Muscle layer of duodenum (tissue), 2 donors: ENCODE data around the gene SAP30BP.

Source experiments
- H3K27ac ChIP-seq: one replicate; pipeline ENCODE4 v1.7.0; 2013; ENCODE audit warnings: mild to moderate bottlenecking, low read length
- H3K27me3 ChIP-seq: one replicate; pipeline ENCODE4 v1.7.0; 2013; ENCODE audit warnings: low read depth, mild to moderate bottlenecking, control low read depth, low read length
- H3K36me3 ChIP-seq, 2 donors: one replicate each; pipeline ENCODE4 v1.7.0; 2013; ENCODE audit warnings: low read length in 2 of 2, control low read depth in 1 of 2, mild to moderate bottlenecking in 1 of 2; ENCODE audit not compliant: insufficient read depth in 2 of 2, control insufficient read depth in 1 of 2
- H3K4me1 ChIP-seq, 2 donors: one replicate each; pipeline ENCODE4 v1.7.0; 2013; ENCODE audit warnings: low read length in 2 of 2, mild to moderate bottlenecking in 2 of 2, control low read depth in 1 of 2, moderate library complexity in 1 of 2; ENCODE audit not compliant: insufficient read depth in 2 of 2, control insufficient read depth in 1 of 2
- H3K4me3 ChIP-seq, 2 donors: one replicate each; pipeline ENCODE4 v1.7.0; 2013; ENCODE audit warnings: low read length in 2 of 2, low read depth in 1 of 2, mild to moderate bottlenecking in 1 of 2
- H3K9me3 ChIP-seq, 2 donors: one replicate each; pipeline ENCODE4 v1.7.0; 2013; ENCODE audit warnings: low read length in 2 of 2, control low read depth in 1 of 2, mild to moderate bottlenecking in 1 of 2; ENCODE audit not compliant: control insufficient read depth in 1 of 2
- donor health status: healthy.

SAP30BP gene

DNA sequence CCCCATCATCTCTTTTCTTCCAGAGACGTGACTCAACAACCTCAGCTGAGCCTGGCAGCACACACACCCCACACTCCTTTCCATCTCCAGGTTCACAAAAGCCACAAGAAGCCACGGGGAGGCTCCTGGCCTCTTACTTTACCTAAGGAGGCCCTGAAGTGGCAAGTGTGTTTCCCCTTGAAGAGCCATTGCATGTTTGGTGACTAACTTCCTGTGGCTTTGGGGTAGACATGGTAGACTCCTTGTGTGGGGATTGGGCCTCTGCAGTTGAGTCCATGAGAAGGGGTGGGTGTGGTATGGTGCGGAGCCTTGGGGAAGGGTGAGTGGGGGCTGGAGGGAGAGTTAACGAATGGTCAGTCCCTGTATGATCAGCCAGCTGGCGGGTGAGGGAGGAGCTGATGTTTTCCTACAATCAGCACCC, 24.2 kb downstream of the SAP30BP start:
- H3K9me3 ChIP-seq: no peaks in the 10 kb centered on the region
- peaks cover 5 to 35% of the 10 kb centered on the region in 2 donors for H3K36me3 ChIP-seq
- no peak overlapping the region for H3K4me3 ChIP-seq
- no peaks in the 10 kb centered on the region for H3K27me3 ChIP-seq
- peaks cover 4 to 33% of the 10 kb centered on the region in 2 donors for H3K4me1 ChIP-seq
- H3K27ac ChIP-seq: peak overlapping the region; percentile 32

DNA sequence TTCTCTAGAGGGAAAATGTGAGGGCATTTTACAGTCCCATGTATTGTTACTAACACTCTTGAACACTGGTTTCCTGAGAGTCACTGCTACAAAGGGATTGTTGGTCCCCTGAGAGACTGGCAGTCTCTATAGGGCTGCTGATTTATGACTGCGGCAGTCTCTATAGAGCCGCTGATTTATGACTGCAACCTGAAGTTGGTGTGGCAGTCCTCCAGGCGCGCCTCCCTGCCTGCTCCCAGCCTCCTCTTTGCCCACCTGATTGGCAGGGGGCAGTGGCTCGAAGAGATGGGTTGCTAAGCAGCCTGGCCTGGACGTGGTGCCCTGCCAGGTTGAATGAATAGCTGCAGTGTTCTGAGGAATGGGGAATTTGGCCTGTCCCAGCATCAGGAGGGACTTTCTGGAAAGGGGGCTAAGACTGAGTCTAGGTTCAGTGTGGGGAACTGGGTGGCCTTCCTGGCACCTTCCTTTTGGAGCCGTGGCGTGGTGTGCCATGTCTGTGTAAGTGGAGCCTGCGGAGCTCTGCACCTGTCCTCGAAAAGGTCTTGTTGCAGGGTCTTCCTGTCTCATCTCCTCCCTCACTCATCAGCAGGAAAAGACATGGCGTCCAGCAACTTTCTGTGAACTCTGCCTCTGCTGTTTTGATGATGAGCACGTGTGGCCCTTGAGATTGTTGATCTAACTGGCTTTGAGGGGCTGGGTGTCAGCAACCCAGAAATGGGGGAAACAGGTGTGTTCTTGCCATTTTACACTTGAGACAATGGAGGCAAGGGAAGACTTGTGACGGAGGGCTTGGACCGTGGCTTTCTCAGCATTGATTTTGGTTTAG, 24.9 kb downstream of the SAP30BP start:
- H3K27ac ChIP-seq: peak overlapping the region; percentile 32
- H3K4me3 ChIP-seq: no peak overlapping the region
- no peaks in the 10 kb centered on the region for H3K27me3 ChIP-seq
- H3K9me3 ChIP-seq: no peaks in the 10 kb centered on the region
- peaks cover 5 to 37% of the 10 kb centered on the region in 2 donors for H3K36me3 ChIP-seq
- H3K4me1 ChIP-seq: peaks cover 4 to 33% of the 10 kb centered on the region in 2 donors

DNA sequence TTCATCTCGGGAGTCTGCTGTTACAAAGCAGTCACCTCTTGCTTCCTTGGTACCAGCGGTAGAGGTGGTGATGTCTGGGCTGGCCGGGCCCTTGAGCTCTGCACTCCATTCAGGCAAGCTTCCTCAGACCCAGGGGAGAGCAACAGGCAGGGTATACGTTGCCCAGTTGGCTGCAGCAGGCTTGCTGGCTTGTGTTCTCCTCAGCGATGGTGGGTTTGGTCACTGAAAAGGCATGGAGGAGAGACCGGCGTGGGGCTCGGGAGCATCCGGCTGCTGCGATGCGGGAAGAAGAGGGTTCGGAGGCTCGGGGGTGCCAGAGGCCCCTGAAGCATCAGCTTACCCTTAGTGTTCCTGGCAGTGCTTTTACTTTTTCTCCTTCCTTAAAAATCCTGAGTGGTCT, 25.8 kb downstream of the SAP30BP start:
- Histone ChIP-seq H3K9me3 (no peaks in the 10 kb centered on the region), H3K27me3 (no peaks in the 10 kb centered on the region), H3K36me3 (peaks cover 5 to 41% of the 10 kb centered on the region in 2 donors), H3K27ac (peak overlapping the region; percentile 84), H3K4me1 (peaks cover 4 to 30% of the 10 kb centered on the region in 2 donors), H3K4me3 (peak overlapping the region in 1 of 2 donors; percentile 25)

DNA sequence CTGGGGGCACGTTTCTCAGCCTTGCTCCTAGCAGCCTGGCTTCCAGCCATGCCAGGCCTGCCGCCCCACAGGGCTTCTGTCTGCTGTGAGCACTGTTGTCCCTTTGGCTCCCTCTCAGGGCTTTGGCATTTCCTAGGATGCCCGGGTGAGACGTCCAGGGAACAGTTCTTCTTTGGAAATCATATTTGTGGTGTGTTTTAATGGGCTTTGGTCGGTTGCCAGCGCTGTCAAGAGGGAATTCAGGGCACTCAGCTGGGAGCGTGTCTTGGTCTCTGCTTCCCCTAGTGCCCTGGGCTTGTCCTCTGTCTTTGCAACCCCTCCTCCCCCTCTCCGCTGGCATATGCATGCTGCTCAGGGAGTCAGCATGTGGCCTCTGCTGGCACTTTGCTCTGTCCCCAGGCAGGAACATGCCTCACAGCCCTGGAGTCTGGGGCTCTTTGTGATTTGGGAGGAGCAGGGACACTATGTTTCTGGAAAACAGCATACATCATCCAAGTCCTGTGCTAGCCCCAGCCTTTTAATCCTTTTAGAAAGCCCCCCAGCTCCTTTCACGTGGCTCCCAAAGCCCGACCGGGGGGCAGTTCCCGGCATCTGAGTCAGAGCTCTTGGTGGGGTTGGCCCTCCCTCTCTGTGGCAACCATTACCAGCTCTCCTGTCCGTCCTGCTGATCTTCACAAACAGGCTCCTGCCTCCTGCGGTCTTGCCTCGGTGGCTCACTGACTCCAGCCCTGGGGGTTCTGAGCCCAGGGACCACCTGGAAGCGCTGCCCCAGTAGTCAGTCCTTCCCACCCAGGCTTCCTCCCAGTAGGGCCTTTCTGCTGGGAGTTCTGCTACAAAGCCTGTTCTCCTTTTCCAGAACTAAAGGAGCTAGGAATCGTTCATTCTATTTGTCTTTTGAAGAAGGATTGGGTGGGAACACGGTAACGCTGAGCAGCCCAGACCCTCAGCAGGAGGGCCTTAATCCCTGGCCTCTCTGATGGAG, 26.7 kb downstream of the SAP30BP start:
- peak overlapping the region; percentile 84 for H3K27ac ChIP-seq
- peak overlapping the region in 1 of 2 donors; percentile 25 for H3K4me3 ChIP-seq
- peaks cover 5 to 37% of the 10 kb centered on the region in 2 donors for H3K36me3 ChIP-seq
- H3K4me1 ChIP-seq: peaks cover 4 to 23% of the 10 kb centered on the region in 2 donors
- no peaks in the 10 kb centered on the region for H3K27me3 ChIP-seq
- H3K9me3 ChIP-seq: no peaks in the 10 kb centered on the region

DNA sequence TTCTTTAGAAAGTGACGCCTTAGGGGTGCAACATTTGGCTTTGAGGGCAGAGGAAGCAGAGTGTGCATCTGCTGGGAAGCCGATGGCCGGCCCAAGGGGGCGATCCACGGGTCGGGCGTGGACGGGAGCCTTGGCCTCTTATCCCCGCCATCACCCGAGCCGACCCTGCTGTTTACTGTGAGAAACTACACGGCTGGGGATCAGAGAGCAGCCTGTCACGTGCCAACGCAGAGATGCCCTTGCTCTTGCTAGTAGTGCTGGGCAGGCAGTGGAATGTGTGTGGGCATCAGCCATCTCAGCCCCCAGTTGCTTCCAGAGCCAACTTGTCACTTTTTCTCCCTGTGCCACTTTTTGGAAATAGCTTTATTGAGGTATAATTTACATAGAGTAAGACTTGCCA, 27.4 kb downstream of the SAP30BP start:
- peaks cover 5 to 37% of the 10 kb centered on the region in 2 donors for H3K36me3 ChIP-seq
- H3K27ac ChIP-seq: peak overlapping the region; percentile 84
- H3K27me3 ChIP-seq: no peaks in the 10 kb centered on the region
- H3K4me3 ChIP-seq: no peak overlapping the region
- no peaks in the 10 kb centered on the region for H3K9me3 ChIP-seq
- peaks cover 4 to 25% of the 10 kb centered on the region in 2 donors for H3K4me1 ChIP-seq

DNA sequence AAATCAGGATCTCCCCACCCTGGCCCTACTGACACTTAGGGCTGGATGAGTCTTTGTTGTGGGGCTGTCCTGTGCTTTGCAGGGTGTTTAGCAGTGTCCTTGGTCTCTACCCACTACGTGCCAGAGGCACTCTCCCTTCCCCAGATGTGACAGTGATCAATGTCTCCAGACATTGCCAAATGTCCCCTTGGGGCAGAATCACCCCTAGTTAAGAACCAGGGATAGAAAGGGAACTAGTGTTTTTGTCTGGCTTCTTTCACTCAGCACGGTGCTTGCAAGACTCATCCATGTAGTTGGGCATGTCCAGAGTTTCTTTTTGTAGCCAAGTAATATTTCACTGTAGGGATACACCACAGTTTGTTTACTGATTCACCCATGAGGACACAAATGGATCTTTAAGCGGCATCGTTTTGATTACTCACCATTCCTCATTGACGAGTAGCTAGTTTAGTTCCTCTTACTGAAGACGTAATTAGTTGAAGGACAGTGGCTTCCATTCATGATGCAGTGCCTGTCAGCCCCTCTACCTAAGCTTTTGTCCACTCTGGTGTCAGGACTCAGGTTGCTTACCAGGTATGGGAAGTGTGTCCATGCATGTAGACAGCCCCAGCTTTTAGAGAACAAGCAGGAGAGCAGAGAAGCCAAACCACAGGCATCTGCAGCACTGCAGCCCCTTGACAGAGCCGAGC, 28.1 kb downstream of the SAP30BP start:
- H3K36me3 ChIP-seq: peaks cover 10 to 44% of the 10 kb centered on the region in 2 donors
- no peaks in the 10 kb centered on the region for H3K9me3 ChIP-seq
- H3K4me1 ChIP-seq: peaks cover 4 to 32% of the 10 kb centered on the region in 2 donors
- H3K27ac ChIP-seq: peak overlapping the region; percentile 84
- H3K27me3 ChIP-seq: no peaks in the 10 kb centered on the region
- no peak overlapping the region for H3K4me3 ChIP-seq

DNA sequence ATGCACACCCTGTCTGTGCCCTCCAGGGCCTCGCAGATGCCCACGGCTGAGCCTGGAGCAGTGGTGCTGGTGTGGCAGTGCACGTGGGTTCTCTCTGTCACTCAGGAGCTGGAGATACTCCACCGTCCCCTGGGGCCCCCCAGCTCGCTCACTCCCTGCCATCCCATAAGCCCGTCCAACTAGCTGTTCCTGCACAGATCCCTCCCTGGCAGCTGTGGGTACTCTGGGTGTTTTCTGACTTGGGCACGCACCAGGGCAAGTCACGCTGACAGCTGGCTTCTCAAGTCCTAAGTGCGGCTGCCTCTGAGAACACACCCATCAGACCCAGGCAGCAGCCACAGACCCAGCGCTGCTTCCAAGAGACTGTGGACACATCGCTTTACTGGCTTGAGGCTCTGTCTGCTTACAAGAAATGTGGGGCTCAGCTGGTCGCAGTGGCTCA, 28.7 kb downstream of the SAP30BP start:
- H3K9me3 ChIP-seq: no peaks in the 10 kb centered on the region
- peaks cover 12 to 49% of the 10 kb centered on the region in 2 donors for H3K36me3 ChIP-seq
- no peak overlapping the region for H3K27ac ChIP-seq
- peaks cover 4 to 38% of the 10 kb centered on the region in 2 donors for H3K4me1 ChIP-seq
- H3K27me3 ChIP-seq: no peaks in the 10 kb centered on the region
- no peak overlapping the region for H3K4me3 ChIP-seq

DNA sequence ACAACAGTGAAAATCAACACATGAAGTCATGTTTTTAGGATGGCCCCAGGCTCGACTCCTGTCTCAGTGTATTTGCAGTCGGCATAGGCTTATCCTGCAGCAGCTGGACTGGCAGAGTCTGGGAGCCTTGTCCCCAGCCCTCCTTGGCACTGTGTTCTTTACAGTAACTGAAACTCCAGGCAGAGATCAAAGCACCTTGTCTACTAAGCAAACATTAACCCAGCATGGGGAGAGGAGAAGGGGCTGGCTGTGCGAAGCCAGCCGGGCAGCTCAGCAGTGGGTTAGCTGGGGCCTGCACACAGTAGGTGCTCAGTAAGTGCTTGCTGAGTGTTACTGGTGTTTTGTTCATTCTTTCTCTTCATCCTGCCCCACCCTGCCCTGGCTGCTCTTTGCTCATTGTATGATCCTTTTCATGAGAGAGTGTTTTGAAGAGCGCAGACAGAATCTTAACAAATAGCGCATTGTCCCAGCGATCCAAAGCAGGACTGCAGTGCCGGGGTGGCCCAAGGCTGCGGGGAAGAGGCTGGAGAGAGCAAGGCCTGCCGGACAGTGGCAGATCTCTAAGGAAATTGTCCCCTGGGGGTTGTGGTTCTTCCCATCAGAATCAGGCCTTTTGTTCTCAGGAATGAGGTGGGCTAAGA, 30.6 kb downstream of the SAP30BP start:
- H3K4me1 ChIP-seq: peaks cover 4 to 36% of the 10 kb centered on the region in 2 donors
- no peaks in the 10 kb centered on the region for H3K27me3 ChIP-seq
- peaks cover 21 to 57% of the 10 kb centered on the region in 2 donors for H3K36me3 ChIP-seq

DNA sequence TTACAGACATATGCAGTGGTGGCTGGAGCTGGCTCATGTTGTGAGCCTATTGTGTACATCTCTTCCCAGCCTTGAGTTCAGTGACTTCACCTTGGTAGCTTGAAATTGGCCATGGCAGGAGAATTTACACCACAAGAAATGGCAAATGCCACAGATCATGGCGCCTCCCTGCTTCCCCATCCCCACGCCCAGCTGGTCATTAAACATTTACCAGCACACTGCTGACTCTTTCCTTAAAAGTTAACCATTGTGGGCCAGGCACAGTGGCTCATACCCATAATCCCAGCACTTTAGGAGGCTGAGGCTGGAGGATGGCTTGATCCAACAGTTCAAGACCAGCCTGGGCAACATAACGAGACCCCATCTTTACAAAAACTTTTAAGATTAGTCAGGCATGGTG, 31.5 kb downstream of the SAP30BP start:
- H3K36me3 ChIP-seq: peaks cover 30 to 58% of the 10 kb centered on the region in 2 donors

More for the DNA sequence above, 30.6 kb downstream of the SAP30BP start:
- peak overlapping the region; percentile 91 for H3K27ac ChIP-seq
- no peak overlapping the region for H3K4me3 ChIP-seq
- no peaks in the 10 kb centered on the region for H3K9me3 ChIP-seq

DNA sequence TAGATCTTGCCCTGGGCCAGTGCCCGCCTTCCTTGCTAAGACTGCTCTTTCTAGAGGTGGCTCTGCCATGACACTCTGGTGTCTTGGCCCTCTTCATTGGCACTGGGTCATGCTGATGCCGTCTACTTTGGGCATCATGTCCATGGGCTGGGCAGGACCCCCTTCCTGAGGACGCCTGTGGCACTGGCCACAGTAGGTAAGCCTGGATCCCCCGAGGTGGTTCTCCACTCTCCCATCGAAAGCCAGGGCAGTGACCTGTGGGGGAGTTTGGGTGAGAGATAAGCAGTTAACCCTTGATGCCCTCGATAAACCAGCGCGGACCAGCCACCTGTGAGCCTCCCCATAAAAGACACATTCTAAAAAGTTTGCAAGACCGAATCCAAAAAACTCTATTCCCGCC, 34.1 kb downstream of the SAP30BP start:
- peaks cover 0 to 21% of the 10 kb centered on the region in 2 donors for H3K4me1 ChIP-seq
- H3K36me3 ChIP-seq: peaks cover 49 to 71% of the 10 kb centered on the region in 2 donors

More for the DNA sequence above, 31.5 kb downstream of the SAP30BP start:
- Histone ChIP-seq H3K4me3 (no peak overlapping the region), H3K4me1 (peaks cover 3 to 27% of the 10 kb centered on the region in 2 donors), H3K27me3 (no peaks in the 10 kb centered on the region), H3K9me3 (no peaks in the 10 kb centered on the region), H3K27ac (peak overlapping the region; percentile 91)

More for the DNA sequence above, 34.1 kb downstream of the SAP30BP start:
- Histone ChIP-seq H3K27me3 (no peaks in the 10 kb centered on the region), H3K27ac (peak overlapping the region; percentile 90), H3K9me3 (no peaks in the 10 kb centered on the region), H3K4me3 (no peak overlapping the region)
